ENCODE measurements around the gene GRB14.

DNA sequence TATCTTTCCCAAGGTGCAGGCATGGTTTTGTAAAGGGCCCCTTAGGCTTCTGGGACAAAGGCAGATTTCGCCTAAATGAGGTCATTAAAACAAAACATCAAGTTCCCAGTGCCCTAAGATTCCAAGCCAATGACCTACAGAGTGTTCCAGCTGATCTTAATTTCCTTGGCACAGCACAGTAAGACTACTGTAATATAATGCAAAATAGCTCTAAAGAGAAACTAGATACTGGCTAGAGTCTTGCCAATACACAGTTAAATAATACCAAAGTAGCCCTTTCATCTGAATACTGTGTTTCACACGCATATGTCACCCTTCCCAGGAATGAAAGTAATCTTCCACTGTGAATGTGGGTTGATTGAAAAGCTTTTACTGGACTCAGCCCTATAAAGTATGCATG, 14.7 kb downstream of the GRB14 start:
- TF ChIP-seq, protein P1, sequence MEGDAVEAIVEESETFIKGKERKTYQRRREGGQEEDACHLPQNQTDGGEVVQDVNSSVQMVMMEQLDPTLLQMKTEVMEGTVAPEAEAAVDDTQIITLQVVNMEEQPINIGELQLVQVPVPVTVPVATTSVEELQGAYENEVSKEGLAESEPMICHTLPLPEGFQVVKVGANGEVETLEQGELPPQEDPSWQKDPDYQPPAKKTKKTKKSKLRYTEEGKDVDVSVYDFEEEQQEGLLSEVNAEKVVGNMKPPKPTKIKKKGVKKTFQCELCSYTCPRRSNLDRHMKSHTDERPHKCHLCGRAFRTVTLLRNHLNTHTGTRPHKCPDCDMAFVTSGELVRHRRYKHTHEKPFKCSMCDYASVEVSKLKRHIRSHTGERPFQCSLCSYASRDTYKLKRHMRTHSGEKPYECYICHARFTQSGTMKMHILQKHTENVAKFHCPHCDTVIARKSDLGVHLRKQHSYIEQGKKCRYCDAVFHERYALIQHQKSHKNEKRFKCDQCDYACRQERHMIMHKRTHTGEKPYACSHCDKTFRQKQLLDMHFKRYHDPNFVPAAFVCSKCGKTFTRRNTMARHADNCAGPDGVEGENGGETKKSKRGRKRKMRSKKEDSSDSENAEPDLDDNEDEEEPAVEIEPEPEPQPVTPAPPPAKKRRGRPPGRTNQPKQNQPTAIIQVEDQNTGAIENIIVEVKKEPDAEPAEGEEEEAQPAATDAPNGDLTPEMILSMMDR (IDR thresholded peaks at IDR 0.05; ENCODE audit: low read length), result no peak
- TF ChIP-seq EZH2phosphoT487 (IDR thresholded peaks at IDR 0.05; ENCODE audit: low read length), result no peak

Data from MM.1S (cell line).